Neural cell (in vitro differentiated cells): ENCODE data around the gene KRTAP10-4. TPM values are rescaled to one million over a fixed set of nuclear protein-coding genes. Genes with fewer than 3 reads are reported as not detected.

ENCODE experiments used
- H2AFZ ChIP-seq: fragments of 200-600, 300-800 bp; sonication (generic), shearing (Covaris generic); 2 replicates; pipeline ENCODE4 v1.6.0; 2014; ENCODE audit warnings: low read depth, mild to moderate bottlenecking, antibody characterized with exemption, low read length, moderate library complexity
- H3F3A ChIP-seq: fragments of 200-600 bp; shearing (Covaris generic); 2 replicates; pipeline ENCODE4 v1.6.1; 2016; ENCODE audit warnings: mild to moderate bottlenecking, moderate library complexity, mixed read lengths, antibody characterized with exemption, low read length; ENCODE audit not compliant: insufficient read depth, poor library complexity, severe bottlenecking
- H3K27ac ChIP-seq: fragments of 200-600, 300-800 bp; sonication (generic), shearing (Covaris generic); 2 replicates; pipeline ENCODE4 v1.5.1; 2014; ENCODE audit warnings: mild to moderate bottlenecking, low read length, moderate library complexity
- H3K27me3 ChIP-seq: fragments of 300-800, 200-600 bp; sonication (generic), shearing (Covaris generic); 2 replicates; pipeline ENCODE4 v1.6.0; 2014; ENCODE audit warnings: mild to moderate bottlenecking, low read depth, low read length, moderate library complexity; ENCODE audit not compliant: insufficient read depth
- H3K36me3 ChIP-seq: fragments of 300-800, 200-600 bp; sonication (generic), shearing (Covaris generic); 2 replicates; pipeline ENCODE4 v1.5.1; 2014; ENCODE audit warnings: mild to moderate bottlenecking, antibody characterized with exemption, low read length, moderate library complexity; ENCODE audit not compliant: insufficient read depth
- H3K4me2 ChIP-seq: fragments of 300-800, 200-600 bp; sonication (generic), shearing (Covaris generic); 2 replicates; pipeline ENCODE4 v1.6.0; 2014; ENCODE audit warnings: mild to moderate bottlenecking, low read length
- H3K4me3 ChIP-seq: fragments of 300-800, 200-600 bp; sonication (generic), shearing (Covaris generic); 2 replicates; pipeline ENCODE4 v1.5.1; 2014; ENCODE audit warnings: mild to moderate bottlenecking, low read length, moderate library complexity
- H3K79me2 ChIP-seq: fragments of 200-600 bp; shearing (Covaris generic); replicated peaks from 2 replicates; pipeline ENCODE4 v1.6.0; 2014; ENCODE audit warnings: mild to moderate bottlenecking, low read length, moderate library complexity; ENCODE audit not compliant: insufficient read depth
- H3K9ac ChIP-seq: fragments of 300-800, 200-600 bp; sonication (generic), shearing (Covaris generic); 2 replicates; pipeline ENCODE4 v1.6.1; 2016; ENCODE audit warnings: mild to moderate bottlenecking, low read length, mixed read lengths
- H3K9me2 ChIP-seq: fragments of 200-600 bp; shearing (Covaris generic); 2 replicates; pipeline ENCODE4 v1.6.1; 2016; ENCODE audit warnings: mild to moderate bottlenecking, low read length, mixed read lengths; ENCODE audit not compliant: insufficient read depth
- H3K9me3 ChIP-seq: fragments of 200-600, 300-800 bp; sonication (generic), shearing (Covaris generic); 2 replicates; pipeline ENCODE4 v1.6.1; 2016; ENCODE audit warnings: mild to moderate bottlenecking, mixed run types, low read length, moderate library complexity, mixed read lengths
- H4K20me1 ChIP-seq: fragments of 200-600 bp; shearing (Covaris generic); 2 replicates; pipeline ENCODE4 v1.6.1; 2016; ENCODE audit warnings: mild to moderate bottlenecking, mixed run types; ENCODE audit not compliant: insufficient read depth
- EP300 ChIP-seq: fragments of 450-650 bp; conservative IDR thresholded peaks from 2 replicates; pipeline ENCODE4 v1.6.1; 2014; ENCODE audit warnings: antibody characterized with exemption, mild to moderate bottlenecking, moderate library complexity; ENCODE audit not compliant: poor library complexity, severe bottlenecking
- EZH2 ChIP-seq: fragments of 200-600, 300-800 bp; shearing (Covaris generic), sonication (generic); IDR thresholded peaks from 2 replicates; pipeline ENCODE4 v1.6.1; 2014; ENCODE audit warnings: antibody characterized with exemption, low read length, borderline replicate concordance, mild to moderate bottlenecking; ENCODE audit not compliant: insufficient read depth, poor library complexity, severe bottlenecking
- MXI1 ChIP-seq: fragments of 450-650 bp; conservative IDR thresholded peaks from 2 replicates; pipeline ENCODE4 v1.6.1; 2014; ENCODE audit warnings: antibody characterized with exemption, mild to moderate bottlenecking; ENCODE audit not compliant: poor library complexity, severe bottlenecking
- POLR2AphosphoS5 ChIP-seq: IDR thresholded peaks from 2 replicates; pipeline ENCODE4 v1.6.1; 2012
- RAD21 ChIP-seq: fragments of 450-650 bp; conservative IDR thresholded peaks from 2 replicates; pipeline ENCODE4 v1.6.1; 2014; ENCODE audit warnings: antibody characterized with exemption, mild to moderate bottlenecking, moderate library complexity
- SMC3 ChIP-seq: fragments of 450-650 bp; conservative IDR thresholded peaks from 2 replicates; pipeline ENCODE4 v1.6.1; 2014; ENCODE audit warnings: antibody characterized with exemption, mild to moderate bottlenecking, moderate library complexity; ENCODE audit not compliant: poor library complexity
- TAF1 ChIP-seq: IDR thresholded peaks from 2 replicates; pipeline ENCODE4 v1.6.1; 2012; ENCODE audit warnings: low read depth
- polyA plus RNA-seq: library from polyadenylated mRNA; depleted of rRNA; stranded (reverse); fragments of >200 nt; gene quantifications from 2 replicates; pipeline ENCODE4 v1.2.3, GENCODE V29; 2014
- TF ChIP-seq, protein P1 (sequence below): fragments of 450-650 bp; IDR thresholded peaks from 2 replicates; pipeline ENCODE4 v1.5.1; 2014; ENCODE audit warnings: antibody characterized with exemption, mild to moderate bottlenecking, moderate library complexity; ENCODE audit not compliant: poor library complexity, severe bottlenecking
- TF ChIP-seq, protein P2 (sequence below): IDR thresholded peaks from 2 replicates; pipeline ENCODE4 v1.6.1; 2012; ENCODE audit warnings: borderline replicate concordance

Gene KRTAP10-4
- polyA plus RNA-seq, 1 donor from 2014 or later, result not detected

DNA sequence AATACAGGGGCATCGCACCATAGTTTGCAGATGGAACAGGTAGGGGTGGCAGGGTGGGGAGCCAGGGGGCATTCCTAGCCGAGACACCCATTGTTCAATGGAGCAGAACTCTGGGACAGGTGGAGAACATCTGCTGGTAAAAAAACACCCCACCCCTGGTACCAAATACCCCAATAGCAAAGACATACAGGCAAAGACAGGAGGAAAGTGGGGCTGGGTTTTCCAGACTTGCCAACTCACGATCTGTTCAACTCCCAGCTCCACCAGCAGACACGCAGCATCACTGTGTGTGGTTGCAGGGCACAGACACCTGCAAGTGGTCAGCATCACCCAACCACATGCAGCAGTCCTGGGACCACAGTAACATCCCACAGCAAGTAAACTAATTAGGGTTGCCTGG is 38.0 kb downstream of the KRTAP10-4 start:
- Histone ChIP-seq H3K4me2 (no peak overlapping the region), H3K9ac (no peak overlapping the region), H3K27ac (no peak overlapping the region), H3K9me2 (no peaks in the 10 kb centered on the region), H3K9me3 (no peaks in the 10 kb centered on the region), H3F3A (no peaks in the 10 kb centered on the region), H3K27me3 (no peaks in the 10 kb centered on the region), H2AFZ (no peak overlapping the region), H3K79me2 (no peaks in the 10 kb centered on the region), H4K20me1 (no peaks in the 10 kb centered on the region), H3K4me3 (no peak overlapping the region), H3K36me3 (no peaks in the 10 kb centered on the region)
- TF ChIP-seq EP300 (no peak), TAF1 (no peak), MXI1 (no peak), SMC3 (no peak), RAD21 (no peak), POLR2AphosphoS5 (no peak), EZH2 (no peak)
- TF ChIP-seq, protein P1, sequence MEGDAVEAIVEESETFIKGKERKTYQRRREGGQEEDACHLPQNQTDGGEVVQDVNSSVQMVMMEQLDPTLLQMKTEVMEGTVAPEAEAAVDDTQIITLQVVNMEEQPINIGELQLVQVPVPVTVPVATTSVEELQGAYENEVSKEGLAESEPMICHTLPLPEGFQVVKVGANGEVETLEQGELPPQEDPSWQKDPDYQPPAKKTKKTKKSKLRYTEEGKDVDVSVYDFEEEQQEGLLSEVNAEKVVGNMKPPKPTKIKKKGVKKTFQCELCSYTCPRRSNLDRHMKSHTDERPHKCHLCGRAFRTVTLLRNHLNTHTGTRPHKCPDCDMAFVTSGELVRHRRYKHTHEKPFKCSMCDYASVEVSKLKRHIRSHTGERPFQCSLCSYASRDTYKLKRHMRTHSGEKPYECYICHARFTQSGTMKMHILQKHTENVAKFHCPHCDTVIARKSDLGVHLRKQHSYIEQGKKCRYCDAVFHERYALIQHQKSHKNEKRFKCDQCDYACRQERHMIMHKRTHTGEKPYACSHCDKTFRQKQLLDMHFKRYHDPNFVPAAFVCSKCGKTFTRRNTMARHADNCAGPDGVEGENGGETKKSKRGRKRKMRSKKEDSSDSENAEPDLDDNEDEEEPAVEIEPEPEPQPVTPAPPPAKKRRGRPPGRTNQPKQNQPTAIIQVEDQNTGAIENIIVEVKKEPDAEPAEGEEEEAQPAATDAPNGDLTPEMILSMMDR, result no peak
- TF ChIP-seq, protein P2, sequence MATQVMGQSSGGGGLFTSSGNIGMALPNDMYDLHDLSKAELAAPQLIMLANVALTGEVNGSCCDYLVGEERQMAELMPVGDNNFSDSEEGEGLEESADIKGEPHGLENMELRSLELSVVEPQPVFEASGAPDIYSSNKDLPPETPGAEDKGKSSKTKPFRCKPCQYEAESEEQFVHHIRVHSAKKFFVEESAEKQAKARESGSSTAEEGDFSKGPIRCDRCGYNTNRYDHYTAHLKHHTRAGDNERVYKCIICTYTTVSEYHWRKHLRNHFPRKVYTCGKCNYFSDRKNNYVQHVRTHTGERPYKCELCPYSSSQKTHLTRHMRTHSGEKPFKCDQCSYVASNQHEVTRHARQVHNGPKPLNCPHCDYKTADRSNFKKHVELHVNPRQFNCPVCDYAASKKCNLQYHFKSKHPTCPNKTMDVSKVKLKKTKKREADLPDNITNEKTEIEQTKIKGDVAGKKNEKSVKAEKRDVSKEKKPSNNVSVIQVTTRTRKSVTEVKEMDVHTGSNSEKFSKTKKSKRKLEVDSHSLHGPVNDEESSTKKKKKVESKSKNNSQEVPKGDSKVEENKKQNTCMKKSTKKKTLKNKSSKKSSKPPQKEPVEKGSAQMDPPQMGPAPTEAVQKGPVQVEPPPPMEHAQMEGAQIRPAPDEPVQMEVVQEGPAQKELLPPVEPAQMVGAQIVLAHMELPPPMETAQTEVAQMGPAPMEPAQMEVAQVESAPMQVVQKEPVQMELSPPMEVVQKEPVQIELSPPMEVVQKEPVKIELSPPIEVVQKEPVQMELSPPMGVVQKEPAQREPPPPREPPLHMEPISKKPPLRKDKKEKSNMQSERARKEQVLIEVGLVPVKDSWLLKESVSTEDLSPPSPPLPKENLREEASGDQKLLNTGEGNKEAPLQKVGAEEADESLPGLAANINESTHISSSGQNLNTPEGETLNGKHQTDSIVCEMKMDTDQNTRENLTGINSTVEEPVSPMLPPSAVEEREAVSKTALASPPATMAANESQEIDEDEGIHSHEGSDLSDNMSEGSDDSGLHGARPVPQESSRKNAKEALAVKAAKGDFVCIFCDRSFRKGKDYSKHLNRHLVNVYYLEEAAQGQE, result no peak

DNA sequence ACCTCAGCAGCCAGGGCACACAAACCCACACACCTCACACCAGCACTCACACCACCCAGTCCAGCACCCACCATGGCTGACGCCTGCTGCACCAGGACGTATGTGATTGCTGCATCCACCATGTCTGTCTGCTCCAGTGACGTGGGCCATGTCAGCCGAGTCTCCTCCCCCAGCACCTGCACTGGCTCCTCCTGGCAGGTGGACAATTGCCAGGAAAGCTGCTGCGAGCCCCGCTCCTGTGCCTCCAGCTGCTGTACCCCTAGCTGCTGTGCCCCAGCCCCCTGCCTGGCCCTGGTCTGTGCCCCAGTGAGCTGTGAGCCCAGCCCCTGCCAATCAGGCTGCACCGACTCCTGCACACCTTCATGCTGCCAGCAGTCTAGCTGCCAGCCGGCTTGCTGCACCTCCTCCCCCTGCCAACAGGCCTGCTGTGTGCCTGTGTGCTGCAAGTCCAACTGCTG is 38.5 kb downstream of the KRTAP10-4 start, which contains the start of gene KRTAP10-8:
KRTAP10-8 (plus strand) TSS at position 51 of the 458 bp plus-strand sequence; CDS start at position 73, 22 bp downstream.
- H3K27me3 ChIP-seq, result no peaks in the 10 kb centered on the region
- H3F3A ChIP-seq, result no peaks in the 10 kb centered on the region
- H3K4me2 ChIP-seq, result no peak within 1 kb of the TSS
- H3K9me3 ChIP-seq, result no peaks in the 10 kb centered on the region
- H3K27ac ChIP-seq, result no peak within 1 kb of the TSS
- no peaks in the 10 kb centered on the region for H3K9me2 ChIP-seq
- H3K4me3 ChIP-seq, result no peak within 1 kb of the TSS
- no peaks in the 10 kb centered on the region for H3K79me2 ChIP-seq
- no peaks in the 10 kb centered on the region for H3K36me3 ChIP-seq
- H3K9ac ChIP-seq, result no peak within 1 kb of the TSS
- H2AFZ ChIP-seq, result no peak within 1 kb of the TSS
- no peak for TF ChIP-seq SMC3
- TF ChIP-seq, protein P2, result no peak
- TF ChIP-seq EZH2, result no peak
- no peak for TF ChIP-seq EP300
- TF ChIP-seq TAF1, result no peak
- TF ChIP-seq POLR2AphosphoS5, result no peak
- no peak for TF ChIP-seq RAD21
- TF ChIP-seq, protein P1, result no peak
- no peak for TF ChIP-seq MXI1
- H4K20me1 ChIP-seq, result no peaks in the 10 kb centered on the region
